ENCODE measurements around the gene TEAD1.

The TEAD1 gene

GRCh38 chr11:12678991-12679390, 4.8 kb downstream of the TEAD1 start:
- H3K4me3 ChIP-seq (replicated peaks in 1 of 2; ENCODE audit: low read depth in 2 of 2, low read length in 2 of 2), result no peak overlapping the region
- DNase-seq (ENCODE audit: low read depth in 2 of 2), result no peak
- no peak for TF ChIP-seq CTCF (IDR thresholded peaks at IDR 0.05; ENCODE audit: low read depth, low read length)

- no peak for DNase-seq (ENCODE audit: low read depth in 2 of 2)
- no peak for TF ChIP-seq CTCF (IDR thresholded peaks at IDR 0.05; ENCODE audit: low read depth, low read length)
- no peak overlapping the region for H3K4me3 ChIP-seq (replicated peaks in 1 of 2; ENCODE audit: low read depth in 2 of 2, low read length in 2 of 2)
Observed at GRCh38 chr11:12679471-12679870, 5.2 kb downstream of the TEAD1 start.

GRCh38 chr11:12680246-12680939, 6.2 kb downstream of the TEAD1 start:
- no peak for TF ChIP-seq CTCF (IDR thresholded peaks at IDR 0.05; ENCODE audit: low read depth, low read length)
- H3K4me3 ChIP-seq (replicated peaks in 1 of 2; ENCODE audit: low read depth in 2 of 2, low read length in 2 of 2), result no peak overlapping the region
- DNase-seq (ENCODE audit: low read depth in 2 of 2), result peak; percentile 94 to 96

GRCh38 chr11:12680940-12681258, 6.7 kb downstream of the TEAD1 start:
- no peak overlapping the region for H3K4me3 ChIP-seq (replicated peaks in 1 of 2; ENCODE audit: low read depth in 2 of 2, low read length in 2 of 2)
- no peak for TF ChIP-seq CTCF (IDR thresholded peaks at IDR 0.05; ENCODE audit: low read depth, low read length)
- no peak for DNase-seq (ENCODE audit: low read depth in 2 of 2)

- H3K4me3 ChIP-seq (replicated peaks in 1 of 2; ENCODE audit: low read depth in 2 of 2, low read length in 2 of 2), result no peak overlapping the region
- DNase-seq (ENCODE audit: low read depth in 2 of 2), result no peak
- no peak for TF ChIP-seq CTCF (IDR thresholded peaks at IDR 0.05; ENCODE audit: low read depth, low read length)
Observed at GRCh38 chr11:12681466-12681865, 7.2 kb downstream of the TEAD1 start.

- TF ChIP-seq CTCF (IDR thresholded peaks at IDR 0.05; ENCODE audit: low read depth, low read length), result no peak
- no peak overlapping the region for H3K4me3 ChIP-seq (replicated peaks in 1 of 2; ENCODE audit: low read depth in 2 of 2, low read length in 2 of 2)
- DNase-seq (ENCODE audit: low read depth in 2 of 2), result no peak
Observed at GRCh38 chr11:12682288-12682687, 8.1 kb downstream of the TEAD1 start.

Measured in cardiac fibroblast (primary cell).